Ascending aorta (tissue), 2 donors: ENCODE data around the gene F9. TPM values are rescaled to one million over a fixed set of nuclear protein-coding genes. Genes with fewer than 3 reads are reported as not detected.

ENCODE experiments used
- DNase-seq, 2 donors: peaks; one replicate each; pipeline ENCODE4 v3.0.0-alpha.2; 2019; ENCODE audit warnings: low spot score in 2 of 2
- H3K27ac ChIP-seq, 2 donors: fragments of 200-600 bp; sonication (generic); one replicate each; pipeline ENCODE4 v1.5.1; 2016 to 2017; ENCODE audit warnings: mild to moderate bottlenecking in 1 of 2
- H3K27me3 ChIP-seq: fragments of 200-600 bp; sonication (generic); one replicate; pipeline ENCODE4 v1.5.1; 2017
- H3K36me3 ChIP-seq, 2 donors: fragments of 200-600 bp; sonication (generic); one replicate each; pipeline ENCODE4 v1.5.1; 2016
- H3K4me1 ChIP-seq, 2 donors: fragments of 200-600 bp; sonication (generic); one replicate each; pipeline ENCODE4 v1.5.1; 2016 to 2017; ENCODE audit warnings: mild to moderate bottlenecking in 1 of 2
- H3K4me3 ChIP-seq, 2 donors: fragments of 200-600 bp; sonication (generic); one replicate each; pipeline ENCODE4 v1.5.1; 2016 to 2017; ENCODE audit warnings: mild to moderate bottlenecking in 1 of 2
- H3K9me3 ChIP-seq, 2 donors: fragments of 200-600 bp; sonication (generic); one replicate each; pipeline ENCODE4 v1.5.1; 2016
- CTCF ChIP-seq, 3 experiments: fragments of 200-600 bp in 2 of 3; fragments of 450-650 bp in 1 of 3; sonication (generic) in 2 of 3; IDR thresholded peaks; one replicate each; pipeline ENCODE4 v1.5.1; 2016 to 2019; ENCODE audit warnings: antibody characterized with exemption in 3 of 3, mild to moderate bottlenecking in 1 of 3, moderate library complexity in 1 of 3
- intact Hi-C: fragments of 100-400 bp; cut with DNase I; formaldehyde crosslinking; loops from one replicate; pipeline ENCODE4 v1.15.1; 2023
- total RNA-seq: library from RNA; depleted of rRNA; stranded (reverse); fragments of >200 nt; gene quantifications from one replicate; pipeline ENCODE4 v1.1.0, GENCODE V29; 2016

The F9 gene
- total RNA-seq, 1 donor from 2014 or later: 15.0 TPM

GRCh38 chrX:139543920-139544319 is 13.4 kb downstream of the F9 start:
- Histone ChIP-seq H3K27me3 (no peaks in the 10 kb centered on the region), H3K36me3 (no peaks in the 10 kb centered on the region), H3K4me3 (no peak overlapping the region), H3K9me3 (no peaks in the 10 kb centered on the region), H3K27ac (no peak overlapping the region), H3K4me1 (no peaks in the 10 kb centered on the region)
- no peak for DNase-seq
- TF ChIP-seq CTCF (IDR thresholded peaks at IDR 0.05): no peak
- intact Hi-C loops: no loop called here

- H3K4me3 ChIP-seq: no peak overlapping the region
- H3K27ac ChIP-seq: no peak overlapping the region
- H3K4me1 ChIP-seq: no peaks in the 10 kb centered on the region
- no peaks in the 10 kb centered on the region for H3K27me3 ChIP-seq
- no peaks in the 10 kb centered on the region for H3K9me3 ChIP-seq
- TF ChIP-seq CTCF (IDR thresholded peaks at IDR 0.05): no peak
- intact Hi-C loops: no loop called here
- H3K36me3 ChIP-seq: no peaks in the 10 kb centered on the region
- DNase-seq: no peak
Measured at GRCh38 chrX:139544591-139544990, 14.1 kb downstream of the F9 start.

GRCh38 chrX:139554376-139554775 is 23.8 kb downstream of the F9 start:
- H3K4me1 ChIP-seq: no peaks in the 10 kb centered on the region
- H3K27ac ChIP-seq: no peak overlapping the region
- no peaks in the 10 kb centered on the region for H3K9me3 ChIP-seq
- intact Hi-C loops: no loop called here
- H3K4me3 ChIP-seq: no peak overlapping the region
- no peaks in the 10 kb centered on the region for H3K36me3 ChIP-seq
- DNase-seq: no peak
- no peaks in the 10 kb centered on the region for H3K27me3 ChIP-seq
- TF ChIP-seq CTCF (IDR thresholded peaks at IDR 0.05): no peak

- H3K4me3 ChIP-seq: no peak overlapping the region
- no peaks in the 10 kb centered on the region for H3K27me3 ChIP-seq
- H3K4me1 ChIP-seq: no peaks in the 10 kb centered on the region
Measured at GRCh38 chrX:139554991-139555675, 24.6 kb downstream of the F9 start.

GRCh38 chrX:139559383-139560042 is 29.0 kb downstream of the F9 start:
- peak in 2 of 3 experiments; percentile 11 to 36 for TF ChIP-seq CTCF (IDR thresholded peaks at IDR 0.05)
- intact Hi-C loops: no loop called here
- Histone ChIP-seq H3K4me1 (no peaks in the 10 kb centered on the region), H3K36me3 (no peaks in the 10 kb centered on the region), H3K27me3 (no peaks in the 10 kb centered on the region), H3K4me3 (no peak overlapping the region), H3K9me3 (no peaks in the 10 kb centered on the region), H3K27ac (no peak overlapping the region)
- no peak for DNase-seq

More at GRCh38 chrX:139554991-139555675, 24.6 kb downstream of the F9 start:
- no peaks in the 10 kb centered on the region for H3K36me3 ChIP-seq
- H3K9me3 ChIP-seq: no peaks in the 10 kb centered on the region
- DNase-seq: no peak
- intact Hi-C loops: no loop called here
- no peak for TF ChIP-seq CTCF (IDR thresholded peaks at IDR 0.05)
- no peak overlapping the region for H3K27ac ChIP-seq
